Naive thymus-derived CD4-positive, alpha-beta T cell (primary cell): ENCODE results near the gene C2orf66. TPM values are rescaled to one million over a fixed set of nuclear protein-coding genes. Genes with fewer than 3 reads are reported as not detected.

Source experiments
- polyA plus RNA-seq, 2 donors: library from polyadenylated mRNA; unstranded; fragments of 300-500 nt; fragmentation: Illumina TruSeq; gene quantifications; one replicate each; pipeline ENCODE4 v1.2.3, GENCODE V29; 2021
- total RNA-seq, 6 experiments: library from RNA in 5 of 6; stranded (reverse) in 5 of 6; gene quantifications; 1 replicate in 5 of 6; 2 replicates in 1 of 6; pipeline ENCODE4 v1.2.3 and lab custom pipeline; 2021 to 2026

C2orf66 gene
- total and polyA plus RNA-seq, 7 experiments from 2014 or later, result 0.53 TPM; not detected in 6

Other genes starting within 250 kb of the C2orf66 start
- gene HECW2, start 215.8 kb downstream of the C2orf66 start, total RNA-seq, result 1 to 10 TPM in 1 of 5 experiments, under 1 TPM in 4; 0.11 to 1.0 (median 0.45) TPM
- gene HECW2, start 215.8 kb downstream of the C2orf66 start, polyA plus RNA-seq, result not detected
- 10 to 100 TPM in 1 of 5 experiments, 1 to 10 TPM in 3, under 1 TPM in 1; 0.13 to 11.2 (median 1.2) TPM for gene CCDC150, start 169.6 kb downstream of the C2orf66 start, total RNA-seq
- under 1 TPM in 1 of 2 donors, not detected in 1; 0.31 TPM for gene CCDC150, start 169.6 kb downstream of the C2orf66 start, polyA plus RNA-seq
- gene GTF3C3, start 9.7 kb downstream of the C2orf66 start, total RNA-seq, result 10 to 100 TPM; 29.6 to 59.2 (median 47.7) TPM
- 10 to 100 TPM; 13.5 to 17.9 TPM for gene GTF3C3, start 9.7 kb downstream of the C2orf66 start, polyA plus RNA-seq
- gene PGAP1, start 117.4 kb upstream of the C2orf66 start, total RNA-seq, result 10 to 100 TPM in 1 of 5 experiments, 1 to 10 TPM in 4; 6.0 to 48.4 (median 6.9) TPM
- gene PGAP1, start 117.4 kb upstream of the C2orf66 start, polyA plus RNA-seq, result 1 to 10 TPM; 1.6 to 2.1 TPM